GM21576 (cell line): ENCODE data around the gene COL5A2.

ENCODE experiments used
- ATAC-seq: cut with Tn5 transposase; IDR thresholded peaks from one replicate; pipeline ENCODE4 v1.9.1; 2021; ENCODE audit warnings: mild to moderate bottlenecking, moderate library complexity; ENCODE audit not compliant: unreplicated experiment

COL5A2 gene

GRCh38 chr2:189010536-189010935 lies 169.0 kb downstream of the COL5A2 start:
- ATAC-seq = no peak

GRCh38 chr2:189008555-189009262 lies 170.9 kb downstream of the COL5A2 start:
- ATAC-seq = no peak

- ATAC-seq = no peak
Measured at GRCh38 chr2:189002079-189002478, 177.5 kb downstream of the COL5A2 start.

GRCh38 chr2:189000221-189000620 lies 179.3 kb downstream of the COL5A2 start:
- ATAC-seq = no peak

- no peak for ATAC-seq
Measured at GRCh38 chr2:188997263-188997662, 182.3 kb downstream of the COL5A2 start.

GRCh38 chr2:188993247-188993646 lies 186.3 kb downstream of the COL5A2 start:
- no peak for ATAC-seq

DNA sequence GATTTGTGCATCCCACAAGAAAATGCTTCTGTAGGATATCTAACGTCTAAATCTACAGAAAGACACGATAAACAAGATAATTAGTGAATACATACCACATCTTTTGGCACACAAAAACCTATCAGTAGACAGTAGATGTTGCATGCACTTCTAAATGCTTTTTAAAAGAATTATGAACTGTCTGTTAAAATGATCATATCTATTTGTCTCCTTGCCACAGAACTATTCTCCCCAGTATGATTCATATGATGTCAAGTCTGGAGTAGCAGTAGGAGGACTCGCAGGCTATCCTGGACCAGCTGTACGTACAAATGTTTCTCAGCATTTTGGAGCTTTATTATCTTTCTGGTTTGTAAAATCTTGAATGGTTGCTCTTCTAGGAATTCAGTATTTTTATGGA lies 192.7 kb downstream of the COL5A2 start:
- no peak for ATAC-seq

GRCh38 chr2:188984680-188985079 lies 194.9 kb downstream of the COL5A2 start:
- ATAC-seq = no peak

DNA sequence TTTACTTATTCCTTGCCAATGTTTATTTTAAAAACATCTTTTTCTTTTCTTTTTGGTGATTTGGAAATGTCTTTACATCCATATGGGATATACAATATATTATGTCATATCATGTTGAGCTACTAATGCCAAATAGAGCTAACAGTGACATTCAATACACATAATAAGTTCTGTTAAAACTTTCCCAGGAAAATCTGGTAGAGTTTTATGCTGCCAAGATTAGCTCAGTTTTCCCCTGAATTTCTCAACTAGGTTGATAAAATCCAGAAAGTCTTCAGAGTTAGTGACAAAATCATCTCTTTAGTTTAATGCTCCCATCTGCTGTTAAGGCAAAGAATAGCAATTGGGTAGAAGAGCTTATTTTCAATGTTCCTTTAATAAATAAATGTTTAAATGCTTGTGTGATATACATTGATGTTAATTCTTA lies 195.5 kb downstream of the COL5A2 start:
- ATAC-seq = no peak

DNA sequence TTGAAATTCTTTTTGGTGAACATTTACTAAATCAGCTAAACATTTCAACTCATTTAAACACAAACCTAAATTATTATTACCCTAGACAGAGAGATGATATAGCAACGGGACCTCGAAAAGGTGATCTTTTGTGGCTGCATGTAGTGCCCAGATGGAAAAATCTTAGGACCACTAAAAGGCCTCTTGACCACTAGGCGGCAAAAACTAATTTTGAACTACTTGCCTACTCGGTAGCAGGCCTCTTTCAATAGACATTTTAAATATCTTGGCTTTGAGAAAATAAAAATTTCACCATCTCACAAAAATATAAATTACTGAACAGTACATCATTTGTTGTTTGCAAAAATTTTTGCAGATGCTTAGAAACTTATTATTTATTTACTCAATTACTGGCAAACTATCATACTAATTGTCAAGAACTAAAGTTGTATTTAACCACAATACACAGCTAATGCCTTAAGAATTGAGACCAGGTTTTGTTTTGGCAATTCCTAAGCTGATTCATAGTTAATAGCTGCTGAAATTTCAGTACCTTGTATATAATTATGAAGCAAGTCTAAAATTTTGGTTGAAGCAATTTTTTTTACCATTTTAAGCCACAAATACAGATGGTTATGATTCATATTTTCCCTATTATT lies 196.0 kb downstream of the COL5A2 start:
- ATAC-seq = no peak
